Neural progenitor cell (in vitro differentiated cells): ENCODE measurements around the gene CD48. TPM values are rescaled to one million over a fixed set of nuclear protein-coding genes. Genes with fewer than 3 reads are reported as not detected.

Experiments
- DNase-seq: peaks from one replicate; pipeline ENCODE4 v3.0.0-alpha.2; 2016; ENCODE audit warnings: low spot score
- H2AFZ ChIP-seq: fragments of 200-600 bp; sonication (generic); replicated peaks from 2 replicates; pipeline ENCODE4 v1.6.1; 2016; ENCODE audit warnings: antibody characterized with exemption
- H3F3A ChIP-seq: fragments of 200-600 bp; sonication (generic); 2 replicates; pipeline ENCODE4 v1.6.1; 2016; ENCODE audit warnings: antibody characterized with exemption, low read depth
- H3K27ac ChIP-seq: fragments of 200-600 bp; sonication (generic); 2 replicates; pipeline ENCODE4 v1.5.1; 2016; ENCODE audit warnings: mild to moderate bottlenecking
- H3K27me3 ChIP-seq: fragments of 200-600 bp; sonication (generic); 2 replicates; pipeline ENCODE4 v1.6.1; 2016; ENCODE audit warnings: mild to moderate bottlenecking, moderate library complexity
- H3K36me3 ChIP-seq: fragments of 200-600 bp; sonication (generic); 2 replicates; pipeline ENCODE4 v1.5.1; 2016
- H3K4me1 ChIP-seq: fragments of 200-600 bp; sonication (generic); 2 replicates; pipeline ENCODE4 v1.6.1; 2016; ENCODE audit warnings: mixed run types
- H3K4me2 ChIP-seq: fragments of 200-600 bp; sonication (generic); 2 replicates; pipeline ENCODE4 v1.6.1; 2016
- H3K4me3 ChIP-seq: fragments of 200-600 bp; sonication (generic); 2 replicates; pipeline ENCODE4 v1.5.1; 2016
- H3K79me2 ChIP-seq: fragments of 200-600 bp; sonication (generic); 2 replicates; pipeline ENCODE4 v1.6.1; 2016; ENCODE audit warnings: low read depth
- H3K9ac ChIP-seq: fragments of 200-600 bp; sonication (generic); 2 replicates; pipeline ENCODE4 v1.6.1; 2016
- H3K9me3 ChIP-seq: fragments of 200-600 bp; sonication (generic); 2 replicates; pipeline ENCODE4 v1.5.1; 2016; ENCODE audit warnings: low read depth
- H4K20me1 ChIP-seq: fragments of 200-600 bp; sonication (generic); 2 replicates; pipeline ENCODE4 v1.6.1; 2016; ENCODE audit warnings: low read depth
- H3K27ac Mint-ChIP-seq: 3 replicates; pipeline ENCODE4 v1.8.0; 2021; ENCODE audit warnings: mixed read lengths
- H3K27me3 Mint-ChIP-seq: 2 replicates; pipeline ENCODE4 v1.8.0; 2022; ENCODE audit warnings: low read depth, mild to moderate bottlenecking, inconsistent platforms, moderate library complexity, mixed read lengths; ENCODE audit not compliant: insufficient read depth
- H3K36me3 Mint-ChIP-seq: 3 replicates; pipeline ENCODE4 v1.8.0; 2021; ENCODE audit warnings: mixed read lengths
- H3K4me1 Mint-ChIP-seq: 3 replicates; pipeline ENCODE4 v1.8.0; 2021; ENCODE audit warnings: mixed read lengths
- H3K4me3 Mint-ChIP-seq: 3 replicates; pipeline ENCODE4 v1.8.0; 2021; ENCODE audit warnings: mild to moderate bottlenecking, moderate library complexity, mixed read lengths
- H3K9me3 Mint-ChIP-seq: 3 replicates; pipeline ENCODE4 v1.8.0; 2020; ENCODE audit warnings: mixed read lengths
- CTCF ChIP-seq: fragments of 200-600 bp; sonication (generic); IDR thresholded peaks from 2 replicates; pipeline ENCODE4 v1.5.1; 2017; ENCODE audit warnings: antibody characterized with exemption, mild to moderate bottlenecking
- EZH2 ChIP-seq: fragments of 200-600 bp; sonication (generic); IDR thresholded peaks from 2 replicates; pipeline ENCODE4 v1.6.1; 2017; ENCODE audit warnings: antibody characterized with exemption, mild to moderate bottlenecking, moderate library complexity
- EZH2phosphoT487 ChIP-seq: fragments of 200-600 bp; sonication (generic); IDR thresholded peaks from 2 replicates; pipeline ENCODE4 v1.6.1; 2017; ENCODE audit warnings: antibody characterized with exemption
- total RNA-seq: library from RNA; depleted of rRNA; stranded (reverse); fragments of >200 nt; gene quantifications from 2 replicates; pipeline ENCODE4 v1.2.3, GENCODE V29; 2015; ENCODE audit warnings: low replicate concordance

CD48 gene
- total RNA-seq, 1 donor from 2014 or later, result not detected

DNA sequence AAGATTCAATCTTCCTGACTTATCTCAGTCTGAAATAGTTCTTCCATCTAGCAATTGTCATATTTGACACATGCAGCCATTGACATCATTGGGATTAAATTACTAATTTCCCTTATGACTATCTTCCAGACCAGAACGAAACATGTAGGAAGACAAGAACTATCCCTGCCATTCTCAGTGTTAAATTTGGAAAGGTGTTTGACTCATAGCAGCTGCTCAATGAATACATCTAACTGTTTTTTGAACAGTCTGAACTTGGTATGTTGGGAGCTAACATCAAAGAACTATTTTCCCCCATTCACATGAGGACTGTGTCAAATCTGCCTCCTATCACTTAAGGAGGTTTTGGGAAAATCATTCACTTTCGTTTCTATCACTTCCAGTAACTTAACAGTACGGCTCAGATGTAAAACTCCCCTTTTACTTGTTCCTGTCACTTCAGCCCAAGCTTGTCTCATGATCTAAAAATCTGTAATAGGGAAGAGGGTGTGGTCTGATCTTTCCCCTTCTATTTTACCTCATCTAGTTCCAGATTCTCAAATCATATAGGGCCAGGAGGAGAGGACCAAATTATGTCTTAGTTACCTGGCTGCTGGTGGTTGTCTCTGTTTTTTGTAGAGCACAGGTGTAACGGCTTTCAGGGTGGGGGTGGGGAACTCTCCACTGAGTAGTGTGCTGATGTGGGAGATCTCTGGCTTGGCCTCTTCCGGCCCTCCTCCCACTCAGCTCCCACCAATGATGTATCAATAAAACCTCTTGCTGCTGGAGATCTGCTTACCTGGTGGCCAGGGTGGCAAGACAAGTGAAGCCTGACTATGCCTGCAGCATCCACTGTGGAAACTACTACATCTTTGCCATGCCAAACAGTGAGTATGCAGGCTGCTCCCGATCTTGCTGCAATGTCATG is 38.6 kb downstream of the CD48 start:
- no peak overlapping the region for H3K9ac ChIP-seq
- no peak overlapping the region for H3K4me2 ChIP-seq
- no peak overlapping the region for H3K27ac Mint-ChIP-seq
- no peaks in the 10 kb centered on the region for H3K27me3 ChIP-seq
- TF ChIP-seq CTCF (no peak), EZH2phosphoT487 (no peak), EZH2 (no peak)
- peaks cover 7% of the 10 kb centered on the region for H3K4me1 ChIP-seq
- no peaks in the 10 kb centered on the region for H3K4me1 Mint-ChIP-seq
- H3K27me3 Mint-ChIP-seq, result no peaks in the 10 kb centered on the region
- H3K4me3 Mint-ChIP-seq, result no peak overlapping the region
- no peaks in the 10 kb centered on the region for H3K36me3 Mint-ChIP-seq
- no peaks in the 10 kb centered on the region for H3K9me3 Mint-ChIP-seq
- no peak for DNase-seq
- H4K20me1 ChIP-seq, result no peaks in the 10 kb centered on the region
- H2AFZ ChIP-seq, result no peak overlapping the region
- H3K36me3 ChIP-seq, result no peaks in the 10 kb centered on the region
- H3K9me3 ChIP-seq, result peaks cover 6% of the 10 kb centered on the region
- no peak overlapping the region for H3K4me3 ChIP-seq
- H3K27ac ChIP-seq, result no peak overlapping the region
- H3K79me2 ChIP-seq, result no peaks in the 10 kb centered on the region
- no peaks in the 10 kb centered on the region for H3F3A ChIP-seq

GRCh38 chr1:160671603-160672517 is 39.8 kb downstream of the CD48 start:
- Histone ChIP-seq H3K4me1 (peaks cover 7% of the 10 kb centered on the region), H3K36me3 (no peaks in the 10 kb centered on the region), H3K9me3 (peaks cover 6% of the 10 kb centered on the region), H3K9ac (no peak overlapping the region), H3K27me3 (no peaks in the 10 kb centered on the region), H3K4me3 (no peak overlapping the region), H3K4me2 (no peak overlapping the region), H3K79me2 (no peaks in the 10 kb centered on the region), H3K27ac (no peak overlapping the region), H4K20me1 (no peaks in the 10 kb centered on the region), H3F3A (no peaks in the 10 kb centered on the region), H2AFZ (no peak overlapping the region)
- H3K4me1 Mint-ChIP-seq, result no peaks in the 10 kb centered on the region
- no peak overlapping the region for H3K4me3 Mint-ChIP-seq
- no peaks in the 10 kb centered on the region for H3K27me3 Mint-ChIP-seq
- no peak for DNase-seq
- no peaks in the 10 kb centered on the region for H3K36me3 Mint-ChIP-seq
- TF ChIP-seq CTCF, result no peak
- TF ChIP-seq EZH2phosphoT487, result no peak
- TF ChIP-seq EZH2, result no peak
- no peak overlapping the region for H3K27ac Mint-ChIP-seq
- H3K9me3 Mint-ChIP-seq, result no peaks in the 10 kb centered on the region

- Histone ChIP-seq H3K4me1 (peaks cover 7% of the 10 kb centered on the region), H3K36me3 (no peaks in the 10 kb centered on the region), H3K27ac (no peak overlapping the region), H3K4me3 (no peak overlapping the region), H3K27me3 (no peaks in the 10 kb centered on the region), H3K4me2 (no peak overlapping the region), H4K20me1 (no peaks in the 10 kb centered on the region), H3F3A (no peaks in the 10 kb centered on the region), H2AFZ (no peak overlapping the region), H3K9me3 (peaks cover 6% of the 10 kb centered on the region), H3K9ac (no peak overlapping the region), H3K79me2 (no peaks in the 10 kb centered on the region)
- Mint-ChIP-seq H3K36me3 (no peaks in the 10 kb centered on the region), H3K27me3 (no peaks in the 10 kb centered on the region), H3K9me3 (no peaks in the 10 kb centered on the region), H3K4me3 (no peak overlapping the region), H3K4me1 (no peaks in the 10 kb centered on the region), H3K27ac (no peak overlapping the region)
- TF ChIP-seq CTCF (no peak), EZH2 (no peak), EZH2phosphoT487 (no peak)
- no peak for DNase-seq
Measured at GRCh38 chr1:160670701-160671100, 40.9 kb downstream of the CD48 start.
